OCI-LY1 (cell line): ENCODE data around the gene CFAP20DC.

Source experiments
- H2AFZ ChIP-seq: fragments of 200-600 bp; sonication (generic), shearing (Covaris generic); 2 replicates; pipeline ENCODE4 v1.6.0; 2014; ENCODE audit warnings: antibody characterized with exemption, mild to moderate bottlenecking, low read length
- H3F3A ChIP-seq: fragments of 200-600 bp; sonication (generic), shearing (Covaris generic); 2 replicates; pipeline ENCODE4 v1.6.0; 2014; ENCODE audit warnings: mild to moderate bottlenecking, antibody characterized with exemption, low read length, moderate library complexity; ENCODE audit not compliant: insufficient read depth
- H3K27ac ChIP-seq: fragments of 200-600 bp; sonication (generic); 2 replicates; pipeline ENCODE4 v1.5.1; 2014; ENCODE audit warnings: low read length, mixed run types, mild to moderate bottlenecking, low read depth; ENCODE audit not compliant: poor library complexity, severe bottlenecking
- H3K27me3 ChIP-seq: fragments of 200-600 bp; sonication (generic); 2 replicates; pipeline ENCODE4 v1.6.0; 2014; ENCODE audit warnings: antibody characterized with exemption, mild to moderate bottlenecking, low read length, moderate library complexity; ENCODE audit not compliant: insufficient read depth
- H3K36me3 ChIP-seq: fragments of 200-600 bp; sonication (generic); 2 replicates; pipeline ENCODE4 v1.6.1; 2014; ENCODE audit warnings: mild to moderate bottlenecking, antibody characterized with exemption, low read length, moderate library complexity, mixed read lengths; ENCODE audit not compliant: insufficient read depth
- H3K4me1 ChIP-seq: fragments of 200-600 bp; sonication (generic); 2 replicates; pipeline ENCODE4 v1.5.1; 2014; ENCODE audit warnings: mild to moderate bottlenecking, low read length, moderate library complexity; ENCODE audit not compliant: insufficient read depth, severe bottlenecking
- H3K4me2 ChIP-seq: fragments of 200-600 bp; sonication (generic), shearing (Covaris generic); 2 replicates; pipeline ENCODE4 v1.6.1; 2014; ENCODE audit warnings: low read length
- H3K4me3 ChIP-seq: fragments of 200-600 bp; sonication (generic); 2 replicates; pipeline ENCODE4 v1.5.1; 2014; ENCODE audit warnings: low read length, low read depth, mild to moderate bottlenecking, mixed read lengths; ENCODE audit not compliant: poor library complexity, severe bottlenecking
- H3K79me2 ChIP-seq: fragments of 200-600 bp; shearing (Covaris generic); 2 replicates; pipeline ENCODE4 v1.6.1; 2016; ENCODE audit warnings: mixed run types, low read length, mixed read lengths; ENCODE audit not compliant: insufficient read depth
- H3K9ac ChIP-seq: fragments of 200-600 bp; sonication (generic), shearing (Covaris generic); 2 replicates; pipeline ENCODE4 v1.6.1; 2014; ENCODE audit warnings: mild to moderate bottlenecking, low read length, mixed read lengths
- H3K9me2 ChIP-seq: fragments of 200-600 bp; sonication (generic), shearing (Covaris generic); 2 replicates; pipeline ENCODE4 v1.6.1; 2014; ENCODE audit warnings: low read depth, mild to moderate bottlenecking, low read length, mixed read lengths
- H3K9me3 ChIP-seq: fragments of 200-600 bp; shearing (Covaris generic); 2 replicates; pipeline ENCODE4 v1.6.1; 2014; ENCODE audit warnings: low read length, mixed read lengths
- H4K20me1 ChIP-seq: fragments of 200-600 bp; sonication (generic), shearing (Covaris generic); 2 replicates; pipeline ENCODE4 v1.6.0; 2016; ENCODE audit warnings: mild to moderate bottlenecking, low read length; ENCODE audit not compliant: insufficient read depth
- EZH2 ChIP-seq: fragments of 200-600 bp; sonication (generic), shearing (Covaris generic); IDR thresholded peaks from 2 replicates; pipeline ENCODE4 v1.8.0; 2017; ENCODE audit warnings: borderline replicate concordance, mixed run types, mild to moderate bottlenecking, antibody characterized with exemption, low read length, moderate library complexity, mixed read lengths
- TF ChIP-seq, protein P1 (sequence below): fragments of 200-600 bp; sonication (generic), shearing (Covaris generic); IDR thresholded peaks from 2 replicates; pipeline ENCODE4 v1.5.1; 2017; ENCODE audit warnings: mild to moderate bottlenecking, antibody characterized with exemption, low read length, moderate library complexity, mixed read lengths

The CFAP20DC gene

DNA sequence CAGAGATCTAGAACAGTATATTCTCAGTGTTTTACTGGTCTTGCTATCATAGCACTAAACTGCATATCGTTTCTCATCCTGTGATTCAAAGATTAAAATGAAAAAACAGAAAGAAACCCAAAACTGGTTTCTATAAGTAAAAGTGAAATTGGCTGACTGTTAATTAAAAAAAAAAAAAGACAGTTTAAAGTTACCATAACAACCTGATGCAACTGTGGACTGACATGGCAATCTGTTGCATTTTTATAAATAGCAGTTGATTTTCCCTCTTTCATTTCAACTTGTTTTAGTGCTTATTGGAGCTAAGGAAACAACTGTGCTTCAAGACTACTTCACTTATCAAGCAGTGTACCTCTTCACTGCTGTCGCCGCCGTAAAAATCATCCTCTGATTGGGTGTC is 186.6 kb downstream of the CFAP20DC start:
- no peaks in the 10 kb centered on the region for H3K9me3 ChIP-seq
- no peak overlapping the region for H3K27ac ChIP-seq
- no peak overlapping the region for H3K4me2 ChIP-seq
- H3K36me3 ChIP-seq: no peaks in the 10 kb centered on the region
- no peaks in the 10 kb centered on the region for H3K9me2 ChIP-seq
- H3K9ac ChIP-seq: no peak overlapping the region
- no peak overlapping the region for H2AFZ ChIP-seq
- no peaks in the 10 kb centered on the region for H3K4me1 ChIP-seq
- H3K79me2 ChIP-seq: no peaks in the 10 kb centered on the region
- no peak overlapping the region for H3K4me3 ChIP-seq
- TF ChIP-seq, protein P1, sequence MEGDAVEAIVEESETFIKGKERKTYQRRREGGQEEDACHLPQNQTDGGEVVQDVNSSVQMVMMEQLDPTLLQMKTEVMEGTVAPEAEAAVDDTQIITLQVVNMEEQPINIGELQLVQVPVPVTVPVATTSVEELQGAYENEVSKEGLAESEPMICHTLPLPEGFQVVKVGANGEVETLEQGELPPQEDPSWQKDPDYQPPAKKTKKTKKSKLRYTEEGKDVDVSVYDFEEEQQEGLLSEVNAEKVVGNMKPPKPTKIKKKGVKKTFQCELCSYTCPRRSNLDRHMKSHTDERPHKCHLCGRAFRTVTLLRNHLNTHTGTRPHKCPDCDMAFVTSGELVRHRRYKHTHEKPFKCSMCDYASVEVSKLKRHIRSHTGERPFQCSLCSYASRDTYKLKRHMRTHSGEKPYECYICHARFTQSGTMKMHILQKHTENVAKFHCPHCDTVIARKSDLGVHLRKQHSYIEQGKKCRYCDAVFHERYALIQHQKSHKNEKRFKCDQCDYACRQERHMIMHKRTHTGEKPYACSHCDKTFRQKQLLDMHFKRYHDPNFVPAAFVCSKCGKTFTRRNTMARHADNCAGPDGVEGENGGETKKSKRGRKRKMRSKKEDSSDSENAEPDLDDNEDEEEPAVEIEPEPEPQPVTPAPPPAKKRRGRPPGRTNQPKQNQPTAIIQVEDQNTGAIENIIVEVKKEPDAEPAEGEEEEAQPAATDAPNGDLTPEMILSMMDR: no peak
- TF ChIP-seq EZH2: no peak
- no peaks in the 10 kb centered on the region for H3K27me3 ChIP-seq
- H4K20me1 ChIP-seq: no peaks in the 10 kb centered on the region
- no peaks in the 10 kb centered on the region for H3F3A ChIP-seq

DNA sequence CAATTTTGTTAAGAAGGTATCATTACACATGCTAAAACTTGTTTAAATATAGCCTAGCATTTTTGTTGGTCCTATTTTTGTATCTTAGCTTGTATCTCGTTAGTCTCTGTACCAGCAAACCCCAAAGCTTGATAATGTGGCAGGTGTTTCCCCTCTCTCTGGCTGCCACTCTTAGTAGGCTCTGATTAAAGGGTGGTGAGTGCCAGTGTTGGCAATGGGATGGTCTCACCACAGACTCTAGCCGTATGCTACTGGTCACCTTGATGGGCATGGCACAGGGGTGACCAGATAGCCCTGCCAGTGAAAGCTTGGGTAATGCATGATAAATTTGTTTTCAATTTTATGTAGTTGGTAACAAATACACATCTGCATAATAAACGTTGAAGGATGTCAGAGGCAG is 188.3 kb downstream of the CFAP20DC start:
- Histone ChIP-seq H3K79me2 (no peaks in the 10 kb centered on the region), H3K4me2 (no peak overlapping the region), H3K27ac (no peak overlapping the region), H3K4me1 (no peaks in the 10 kb centered on the region), H3K9me3 (no peaks in the 10 kb centered on the region), H3K27me3 (no peaks in the 10 kb centered on the region), H3K36me3 (no peaks in the 10 kb centered on the region), H4K20me1 (no peaks in the 10 kb centered on the region), H3K4me3 (no peak overlapping the region), H3F3A (no peaks in the 10 kb centered on the region), H2AFZ (no peak overlapping the region), H3K9me2 (no peaks in the 10 kb centered on the region), H3K9ac (no peak overlapping the region)
- TF ChIP-seq, protein P1: no peak
- TF ChIP-seq EZH2: no peak

DNA sequence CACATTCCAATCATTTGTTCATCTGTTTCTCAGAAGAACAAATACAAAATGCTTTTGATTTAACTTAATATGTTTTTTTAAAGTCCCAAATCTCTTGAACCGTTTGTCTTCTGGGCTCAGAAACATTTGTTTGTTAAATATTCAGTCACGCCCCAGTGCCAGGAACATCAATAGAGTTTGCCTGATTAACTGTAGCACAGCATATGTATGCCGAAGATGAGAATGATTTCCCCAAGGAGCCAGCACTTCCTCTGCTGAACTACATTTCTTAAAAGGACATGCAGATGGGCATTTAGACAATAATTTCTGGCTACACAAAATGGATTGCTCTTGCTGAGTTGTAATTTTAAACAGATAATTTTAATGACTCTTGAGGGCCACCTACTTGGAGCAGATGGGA is 191.7 kb downstream of the CFAP20DC start:
- Histone ChIP-seq H3K79me2 (no peaks in the 10 kb centered on the region), H3F3A (no peaks in the 10 kb centered on the region), H3K9me3 (no peaks in the 10 kb centered on the region), H3K4me1 (no peaks in the 10 kb centered on the region), H3K27me3 (no peaks in the 10 kb centered on the region), H2AFZ (no peak overlapping the region), H3K4me2 (no peak overlapping the region), H3K9ac (no peak overlapping the region), H3K27ac (no peak overlapping the region), H3K36me3 (no peaks in the 10 kb centered on the region), H3K4me3 (no peak overlapping the region), H3K9me2 (no peaks in the 10 kb centered on the region), H4K20me1 (no peaks in the 10 kb centered on the region)
- TF ChIP-seq, protein P1: no peak
- TF ChIP-seq EZH2: no peak
